Ascending aorta (tissue), 2 donors: ENCODE results near the gene CBR3. TPM values are rescaled to one million over a fixed set of nuclear protein-coding genes. Genes with fewer than 3 reads are reported as not detected.

Experiments used
- DNase-seq, 2 donors: peaks; one replicate each; pipeline ENCODE4 v3.0.0-alpha.2; 2019; ENCODE audit warnings: low spot score in 2 of 2
- H3K27ac ChIP-seq, 2 donors: fragments of 200-600 bp; sonication (generic); one replicate each; pipeline ENCODE4 v1.5.1; 2016 to 2017; ENCODE audit warnings: mild to moderate bottlenecking in 1 of 2
- H3K27me3 ChIP-seq: fragments of 200-600 bp; sonication (generic); one replicate; pipeline ENCODE4 v1.5.1; 2017
- H3K36me3 ChIP-seq, 2 donors: fragments of 200-600 bp; sonication (generic); one replicate each; pipeline ENCODE4 v1.5.1; 2016
- H3K4me1 ChIP-seq, 2 donors: fragments of 200-600 bp; sonication (generic); one replicate each; pipeline ENCODE4 v1.5.1; 2016 to 2017; ENCODE audit warnings: mild to moderate bottlenecking in 1 of 2
- H3K4me3 ChIP-seq, 2 donors: fragments of 200-600 bp; sonication (generic); one replicate each; pipeline ENCODE4 v1.5.1; 2016 to 2017; ENCODE audit warnings: mild to moderate bottlenecking in 1 of 2
- H3K9me3 ChIP-seq, 2 donors: fragments of 200-600 bp; sonication (generic); one replicate each; pipeline ENCODE4 v1.5.1; 2016
- intact Hi-C: fragments of 100-400 bp; cut with DNase I; formaldehyde crosslinking; loops from one replicate; pipeline ENCODE4 v1.15.1; 2023
- total RNA-seq: library from RNA; depleted of rRNA; stranded (reverse); fragments of >200 nt; gene quantifications from one replicate; pipeline ENCODE4 v1.1.0, GENCODE V29; 2016
- TF ChIP-seq, protein P1 (sequence below), 3 experiments: fragments of 200-600 bp in 2 of 3; fragments of 450-650 bp in 1 of 3; sonication (generic) in 2 of 3; IDR thresholded peaks; one replicate each; pipeline ENCODE4 v1.5.1; 2016 to 2019; ENCODE audit warnings: antibody characterized with exemption in 3 of 3, mild to moderate bottlenecking in 1 of 3, moderate library complexity in 1 of 3

CBR3 gene
- total RNA-seq, 1 donor from 2014 or later = 59.2 TPM

DNA sequence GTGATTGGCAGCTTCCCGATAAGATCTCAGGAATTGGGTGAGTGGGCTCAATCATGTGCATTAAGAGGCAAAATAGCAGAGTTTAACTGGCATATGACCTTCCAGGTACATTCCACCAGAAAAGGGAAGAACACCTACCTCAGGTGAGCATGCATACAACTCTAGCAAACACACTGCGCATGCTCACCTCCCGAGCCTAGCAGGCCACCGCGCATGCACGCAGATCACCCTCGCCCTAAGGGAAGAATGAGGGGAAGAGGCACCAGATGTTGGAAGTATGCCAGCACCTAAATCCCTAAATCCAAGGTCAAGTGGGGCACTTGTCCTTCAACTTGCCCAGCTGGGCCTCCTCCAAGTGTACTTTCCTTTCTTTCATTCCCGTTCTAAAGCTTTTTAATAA lies 23.6 kb upstream of the CBR3 start:
- Histone ChIP-seq H3K4me1 (no peaks in the 10 kb centered on the region), H3K27me3 (no peaks in the 10 kb centered on the region), H3K9me3 (no peaks in the 10 kb centered on the region), H3K4me3 (no peak overlapping the region), H3K36me3 (no peaks in the 10 kb centered on the region), H3K27ac (no peak overlapping the region)
- DNase-seq = no peak
- TF ChIP-seq, protein P1, sequence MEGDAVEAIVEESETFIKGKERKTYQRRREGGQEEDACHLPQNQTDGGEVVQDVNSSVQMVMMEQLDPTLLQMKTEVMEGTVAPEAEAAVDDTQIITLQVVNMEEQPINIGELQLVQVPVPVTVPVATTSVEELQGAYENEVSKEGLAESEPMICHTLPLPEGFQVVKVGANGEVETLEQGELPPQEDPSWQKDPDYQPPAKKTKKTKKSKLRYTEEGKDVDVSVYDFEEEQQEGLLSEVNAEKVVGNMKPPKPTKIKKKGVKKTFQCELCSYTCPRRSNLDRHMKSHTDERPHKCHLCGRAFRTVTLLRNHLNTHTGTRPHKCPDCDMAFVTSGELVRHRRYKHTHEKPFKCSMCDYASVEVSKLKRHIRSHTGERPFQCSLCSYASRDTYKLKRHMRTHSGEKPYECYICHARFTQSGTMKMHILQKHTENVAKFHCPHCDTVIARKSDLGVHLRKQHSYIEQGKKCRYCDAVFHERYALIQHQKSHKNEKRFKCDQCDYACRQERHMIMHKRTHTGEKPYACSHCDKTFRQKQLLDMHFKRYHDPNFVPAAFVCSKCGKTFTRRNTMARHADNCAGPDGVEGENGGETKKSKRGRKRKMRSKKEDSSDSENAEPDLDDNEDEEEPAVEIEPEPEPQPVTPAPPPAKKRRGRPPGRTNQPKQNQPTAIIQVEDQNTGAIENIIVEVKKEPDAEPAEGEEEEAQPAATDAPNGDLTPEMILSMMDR (IDR thresholded peaks at IDR 0.05) = no peak
- intact Hi-C loops = no loop called here

DNA sequence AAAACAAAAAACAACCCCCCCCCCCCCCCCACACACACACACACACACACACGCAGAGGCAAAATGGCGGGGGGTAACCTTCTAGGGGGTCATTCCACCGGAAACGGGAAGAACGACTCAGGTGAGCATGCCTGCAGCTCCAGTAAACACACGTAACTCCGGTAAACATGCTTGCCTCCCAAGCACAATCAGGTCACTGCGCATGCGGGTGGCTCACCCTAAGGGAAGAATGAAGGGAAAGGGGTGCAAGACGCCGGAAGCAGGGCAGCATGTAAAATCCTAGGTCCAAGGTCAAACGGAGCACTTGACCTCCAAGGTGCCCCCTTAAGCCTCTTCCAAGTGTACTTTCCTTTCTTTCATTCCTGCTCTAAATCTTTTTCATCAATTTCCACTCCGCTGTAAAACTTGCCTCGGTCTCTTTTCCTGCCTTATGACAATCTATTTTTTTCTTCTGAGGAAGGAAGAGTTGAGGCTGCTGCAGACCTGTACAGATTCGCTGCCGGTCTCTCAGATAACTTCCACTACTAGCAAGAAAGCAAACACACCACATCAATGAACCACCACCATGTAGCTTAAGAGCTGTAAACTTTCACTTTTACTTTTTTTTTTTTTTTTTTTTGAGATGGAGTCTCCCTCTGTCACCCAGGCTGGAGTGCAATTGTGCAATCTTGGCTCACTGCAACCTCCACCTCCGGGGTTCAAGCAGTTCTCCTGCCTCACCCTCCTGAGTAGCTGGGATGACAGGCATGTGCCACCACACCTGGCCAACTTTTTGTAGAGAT lies 21.0 kb upstream of the CBR3 start:
- intact Hi-C loops = loop anchor here (2.0 kb wide), 1 partner anchor 53 kb away; the partner anchor contains the start of gene SETD4
- DNase-seq = no peak
- Histone ChIP-seq H3K4me1 (no peaks in the 10 kb centered on the region), H3K27me3 (no peaks in the 10 kb centered on the region), H3K36me3 (no peaks in the 10 kb centered on the region), H3K27ac (no peak overlapping the region), H3K4me3 (no peak overlapping the region), H3K9me3 (no peaks in the 10 kb centered on the region)
- TF ChIP-seq, protein P1 (IDR thresholded peaks at IDR 0.05) = no peak

DNA sequence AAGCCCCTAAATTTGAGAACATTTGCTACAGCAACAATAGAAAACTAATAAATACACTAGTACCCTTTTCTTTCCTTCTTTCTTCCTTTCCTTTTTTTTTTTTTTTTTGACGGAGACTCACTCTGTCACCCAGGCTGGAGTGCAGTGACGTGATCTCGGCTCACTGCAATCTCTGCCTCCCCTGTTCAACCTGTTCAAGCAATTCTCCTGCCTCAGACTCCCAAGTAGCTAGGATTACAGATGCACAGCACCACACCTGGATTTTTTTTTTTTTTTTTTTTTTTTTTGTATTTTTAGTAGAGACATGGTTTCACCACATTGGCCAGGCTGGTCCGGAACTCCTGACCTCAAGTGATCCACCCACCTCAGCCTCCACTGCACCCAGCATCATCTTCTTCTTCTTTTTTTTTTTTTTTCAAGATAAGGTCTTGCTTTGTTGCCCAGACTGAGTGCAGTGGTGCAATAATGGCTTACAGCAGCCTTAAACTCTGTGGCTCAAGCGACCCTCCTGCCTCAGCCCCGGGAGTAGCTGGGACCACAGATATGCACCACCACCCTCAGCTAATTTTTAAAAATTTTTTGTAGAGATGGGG lies 19.6 kb upstream of the CBR3 start:
- Histone ChIP-seq H3K4me3 (no peak overlapping the region), H3K27ac (no peak overlapping the region), H3K27me3 (no peaks in the 10 kb centered on the region), H3K9me3 (no peaks in the 10 kb centered on the region), H3K36me3 (no peaks in the 10 kb centered on the region), H3K4me1 (no peaks in the 10 kb centered on the region)
- TF ChIP-seq, protein P1 (IDR thresholded peaks at IDR 0.05) = no peak
- no peak for DNase-seq
- intact Hi-C loops = no loop called here

DNA sequence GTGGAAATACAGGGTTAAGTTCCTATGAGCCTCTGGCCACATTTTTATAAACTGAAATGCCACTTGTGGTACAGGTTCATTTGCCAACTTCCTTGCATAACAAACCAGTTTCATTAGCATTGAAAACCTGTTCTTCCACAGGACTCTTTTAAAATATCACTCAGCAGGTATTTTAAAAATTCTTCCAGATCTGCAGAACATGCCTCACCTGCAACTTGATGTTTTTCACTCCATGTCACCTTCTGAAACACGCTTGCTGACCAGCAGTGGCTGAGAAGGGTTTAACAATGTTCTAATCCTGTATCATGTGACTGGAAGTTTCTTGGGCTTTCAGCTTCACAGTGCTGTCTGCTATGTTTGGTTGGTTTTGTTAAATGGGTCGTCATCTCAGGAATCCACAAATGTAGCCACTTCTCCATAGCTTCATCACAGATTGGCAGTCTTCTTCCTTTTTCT lies 17.6 kb upstream of the CBR3 start:
- no peak for DNase-seq
- TF ChIP-seq, protein P1 (IDR thresholded peaks at IDR 0.05) = no peak
- Histone ChIP-seq H3K4me3 (no peak overlapping the region), H3K36me3 (no peaks in the 10 kb centered on the region), H3K27ac (no peak overlapping the region), H3K9me3 (no peaks in the 10 kb centered on the region), H3K4me1 (no peaks in the 10 kb centered on the region), H3K27me3 (no peaks in the 10 kb centered on the region)
- intact Hi-C loops = no loop called here

GRCh38 chr21:36120304-36120888 lies 14.5 kb upstream of the CBR3 start:
- H3K4me1 ChIP-seq = no peaks in the 10 kb centered on the region
- H3K9me3 ChIP-seq = no peaks in the 10 kb centered on the region
- no peaks in the 10 kb centered on the region for H3K36me3 ChIP-seq
- no peak overlapping the region for H3K4me3 ChIP-seq
- intact Hi-C loops = no loop called here
- H3K27me3 ChIP-seq = no peaks in the 10 kb centered on the region
- DNase-seq = no peak
- TF ChIP-seq, protein P1 (IDR thresholded peaks at IDR 0.05) = no peak
- peak overlapping the region in 1 of 2 donors; percentile 16 for H3K27ac ChIP-seq
